Transverse colon (tissue), 4 donors: ENCODE results near the gene ZNFX1.

Experiments used
- CTCF ChIP-seq, 5 experiments: fragments of 200-600 bp in 3 of 5; fragments of 450-650 bp in 2 of 5; sonication (generic) in 3 of 5; IDR thresholded peaks; 1 replicate in 2 of 5; 2 replicates in 3 of 5; pipeline ENCODE4 v1.5.1; 2016 to 2017; ENCODE audit warnings: antibody characterized with exemption in 5 of 5, inconsistent platforms in 3 of 5, mild to moderate bottlenecking in 2 of 5, moderate library complexity in 1 of 5
- EP300 ChIP-seq: sonication (generic); formaldehyde crosslinking; IDR thresholded peaks from one replicate; pipeline ENCODE4 v1.6.1; 2017; ENCODE audit warnings: antibody characterized with exemption, low read depth
- POLR2A ChIP-seq: fragments of 450-650 bp; IDR thresholded peaks from one replicate; pipeline ENCODE4 v1.6.1; 2016; ENCODE audit warnings: antibody characterized with exemption, mild to moderate bottlenecking, moderate library complexity
- POLR2AphosphoS5 ChIP-seq, 3 donors: sonication (generic); formaldehyde crosslinking; IDR thresholded peaks; one replicate each; pipeline ENCODE4 v1.6.1; 2016; ENCODE audit warnings: antibody characterized with exemption in 3 of 3

- no peak for TF ChIP-seq POLR2A
- no peak for TF ChIP-seq CTCF (IDR thresholded peaks at IDR 0.05)
- TF ChIP-seq EP300: no peak
- no peak for TF ChIP-seq POLR2AphosphoS5 (IDR thresholded peaks at IDR 0.05)
These were observed 31.0 kb upstream of the ZNFX1 start for GRCh38 chr20:49308875-49309274.
